A549 (cell line): Measurements from ENCODE around the gene IFI44. TPM values are rescaled to one million over a fixed set of nuclear protein-coding genes. Genes with fewer than 3 reads are reported as not detected.

ENCODE experiments used
- ATAC-seq, 2 experiments: fragments of 200-7000 bp in 1 of 2; fragments of >200 bp in 1 of 2; cut with Nextera tagmentation in 1 of 2; cut with Tn5 transposase in 1 of 2; 3 replicates each; pipeline versions ENCODE4 v1.8.0 to v1.9.1; 2018 to 2020; ENCODE audit warnings: mild to moderate bottlenecking in 1 of 2, moderate library complexity in 1 of 2
- CTCF ChIA-PET: fragments of 300-600 bp; sonication (Branson Sonifier 250); formaldehyde crosslinking; extraction: SDS; loops from one replicate; lab custom pipeline; 2021; ENCODE audit warnings: antibody characterized with exemption, inconsistent platforms; lab: Yijun Ruan, JAX
- POLR2A ChIA-PET: fragments of 350-600 bp; formaldehyde crosslinking; extraction: SDS; loops from one replicate; lab custom pipeline; 2021; ENCODE audit warnings: antibody characterized with exemption, inconsistent platforms; lab: Yijun Ruan, JAX
- DNase-seq, 2 experiments: peaks; one replicate each; pipeline versions ENCODE4 v3.0.0 to v3.0.0-alpha.2; 2011 to 2016; ENCODE audit warnings: low read depth in 1 of 2, low spot score in 1 of 2
- FAIRE-seq: peaks from 2 replicates; lab custom pipeline; 2011; peaks lifted over from hg19 to GRCh38; lab: Jason Lieb, UNC
- H3K27ac ChIP-seq, 2 experiments: fragments of >200 bp; sonication (Bioruptor Twin); formaldehyde crosslinking; 3 replicates each; pipeline ENCODE4 v1.5.1; 2016 to 2017
- H3K4me1 ChIP-seq: fragments of >200 bp; sonication (Bioruptor Twin); formaldehyde crosslinking; 3 replicates; pipeline ENCODE4 v1.6.1; 2016
- H3K4me2 ChIP-seq: fragments of >200 bp; sonication (Bioruptor Twin); formaldehyde crosslinking; 3 replicates; pipeline ENCODE4 v1.6.1; 2016
- H3K4me3 ChIP-seq: fragments of >200 bp; sonication (Bioruptor Twin); formaldehyde crosslinking; 3 replicates; pipeline ENCODE4 v1.5.1; 2016
- H3K9me3 ChIP-seq: fragments of >200 bp; sonication (Bioruptor Twin); formaldehyde crosslinking; 3 replicates; pipeline ENCODE4 v1.6.1; 2016
- CBX8 ChIP-seq: fragments of 200-600 bp; sonication (generic); IDR thresholded peaks from 2 replicates; pipeline ENCODE4 v1.6.1; 2016
- E2F6 ChIP-seq: IDR thresholded peaks from 2 replicates; pipeline ENCODE4 v1.6.1; 2012; ENCODE audit warnings: low read depth, borderline replicate concordance
- FOXS1 ChIP-seq: fragments of 250-450 bp; sonication (Bioruptor Pico); IDR thresholded peaks from 2 replicates; pipeline ENCODE4 v1.5.0; 2020; ENCODE audit warnings: mild to moderate bottlenecking, moderate library complexity
- HEYL ChIP-seq: fragments of 250-450 bp; sonication (Bioruptor Pico); IDR thresholded peaks from 2 replicates; pipeline ENCODE4 v1.8.0; 2021; ENCODE audit warnings: mild to moderate bottlenecking, moderate library complexity
- HOXB5 ChIP-seq: fragments of 250-450 bp; sonication (Bioruptor Pico); IDR thresholded peaks from 2 replicates; pipeline ENCODE4 v1.5.0; 2020; ENCODE audit warnings: mild to moderate bottlenecking, moderate library complexity
- KDM1A ChIP-seq: fragments of 200-600 bp; sonication (generic); IDR thresholded peaks from 2 replicates; pipeline ENCODE4 v1.6.1; 2016; ENCODE audit warnings: low read depth, mild to moderate bottlenecking
- MAFK ChIP-seq: fragments of 450-650 bp; IDR thresholded peaks from 2 replicates; pipeline ENCODE4 v1.6.1; 2014; ENCODE audit not compliant: partially characterized antibody
- NFE2L2 ChIP-seq: fragments of 150-350 bp; conservative IDR thresholded peaks from 2 replicates; pipeline ENCODE4 v1.6.1; 2014; ENCODE audit warnings: low read length
- NPAS2 ChIP-seq: fragments of 250-450 bp; sonication (Bioruptor Pico); IDR thresholded peaks from 2 replicates; pipeline ENCODE4 v1.8.0; 2022; ENCODE audit warnings: mild to moderate bottlenecking, moderate library complexity, borderline replicate concordance
- RAD21 ChIP-seq, 2 experiments: fragments of >200 bp in 1 of 2; sonication (Bioruptor Twin) in 1 of 2; formaldehyde crosslinking in 1 of 2; IDR thresholded peaks in 1 of 2; conservative IDR thresholded peaks in 1 of 2; 2 replicates in 1 of 2; 3 replicates in 1 of 2; pipeline ENCODE4 v1.6.1; 2012 to 2018; ENCODE audit warnings: inconsistent platforms in 1 of 2
- RNF2 ChIP-seq: fragments of 200-600 bp; sonication (generic); IDR thresholded peaks from 2 replicates; pipeline ENCODE4 v1.6.1; 2016; ENCODE audit warnings: low read depth, mild to moderate bottlenecking, antibody characterized with exemption, moderate library complexity, borderline replicate concordance
- SMC3 ChIP-seq: fragments of >200 bp; sonication (Bioruptor Twin); formaldehyde crosslinking; IDR thresholded peaks from 3 replicates; pipeline ENCODE4 v1.6.1; 2018; ENCODE audit warnings: inconsistent platforms
- TP53 ChIP-seq: fragments of 250-450 bp; sonication (Bioruptor Pico); IDR thresholded peaks from 2 replicates; pipeline ENCODE4 v1.5.0; 2021; ENCODE audit warnings: mild to moderate bottlenecking, moderate library complexity
- WGBS: methylation state at CpG from one replicate; pipeline ENCODE4 v1.1.6; 2017; ENCODE audit errors: missing lambda C conversion rate; 5-methylcytosine and 5-hydroxymethylcytosine counted together
- polyA plus RNA-seq, 4 experiments: library from polyadenylated mRNA; depleted of rRNA in 3 of 4; stranded (reverse); fragments of >200 nt; fragmentation: RNase III in 1 of 4; extraction: RNeasy Plus Mini Kit Qiagen cat#74134 plus additional on column Dnase treatment in 1 of 4; gene quantifications; 2 replicates in 3 of 4; 3 replicates in 1 of 4; pipeline ENCODE4 v1.2.3, GENCODE V29; 2011 to 2017
- TF ChIP-seq, protein P1 (sequence below): fragments of >200 bp; sonication (Bioruptor Twin); formaldehyde crosslinking; IDR thresholded peaks from 3 replicates; pipeline ENCODE4 v1.5.1; 2016
- TF ChIP-seq, protein P2 (sequence below): fragments of 150-350 bp; IDR thresholded peaks from 2 replicates; pipeline ENCODE4 v1.6.1; 2014; ENCODE audit warnings: low read depth, mild to moderate bottlenecking, low read length
- TF ChIP-seq, protein P3 (sequence below): IDR thresholded peaks from 2 replicates; pipeline ENCODE4 v1.6.1; 2012

The IFI44 gene
- polyA plus RNA-seq, 2 of the 4 experiments (the other 2 are of a cell fraction), result 0.05 to 0.44 TPM

GRCh38 chr1:78607334-78607927 is 42.2 kb upstream of the IFI44 start:
- DNase-seq (peak; percentile 1 to 13), ATAC-seq (no peak), FAIRE-seq (no peak)
- ChIA-PET CTCF (interaction anchor here (0.6 to 3.0 kb wide), 13 partner anchors 10 to 641 kb away, joined by 3 to 24 read pairs (median 5); no protein-coding TSS in a partner anchor), POLR2A (no interaction called here)
- no peak overlapping the region for H3K27ac ChIP-seq
- 44% methylated on average over 3 of the region's 5 CpGs for WGBS
- no peaks in the 10 kb centered on the region for H3K9me3 ChIP-seq
- no peak overlapping the region for H3K4me3 ChIP-seq
- H3K4me1 ChIP-seq, result no peaks in the 10 kb centered on the region
- no peak overlapping the region for H3K4me2 ChIP-seq
- TF ChIP-seq MAFK (no peak), KDM1A (no peak), NFE2L2 (no peak), RAD21 (conservative IDR thresholded peaks at IDR 0.05 in 1 of 2, IDR thresholded peaks at IDR 0.05 in 1 of 2) (peak; percentile 61 to 65), SMC3 (peak; percentile 54), FOXS1 (no peak), NPAS2 (CRISPR knock-in tag) (no peak)
- TF ChIP-seq, protein P1, sequence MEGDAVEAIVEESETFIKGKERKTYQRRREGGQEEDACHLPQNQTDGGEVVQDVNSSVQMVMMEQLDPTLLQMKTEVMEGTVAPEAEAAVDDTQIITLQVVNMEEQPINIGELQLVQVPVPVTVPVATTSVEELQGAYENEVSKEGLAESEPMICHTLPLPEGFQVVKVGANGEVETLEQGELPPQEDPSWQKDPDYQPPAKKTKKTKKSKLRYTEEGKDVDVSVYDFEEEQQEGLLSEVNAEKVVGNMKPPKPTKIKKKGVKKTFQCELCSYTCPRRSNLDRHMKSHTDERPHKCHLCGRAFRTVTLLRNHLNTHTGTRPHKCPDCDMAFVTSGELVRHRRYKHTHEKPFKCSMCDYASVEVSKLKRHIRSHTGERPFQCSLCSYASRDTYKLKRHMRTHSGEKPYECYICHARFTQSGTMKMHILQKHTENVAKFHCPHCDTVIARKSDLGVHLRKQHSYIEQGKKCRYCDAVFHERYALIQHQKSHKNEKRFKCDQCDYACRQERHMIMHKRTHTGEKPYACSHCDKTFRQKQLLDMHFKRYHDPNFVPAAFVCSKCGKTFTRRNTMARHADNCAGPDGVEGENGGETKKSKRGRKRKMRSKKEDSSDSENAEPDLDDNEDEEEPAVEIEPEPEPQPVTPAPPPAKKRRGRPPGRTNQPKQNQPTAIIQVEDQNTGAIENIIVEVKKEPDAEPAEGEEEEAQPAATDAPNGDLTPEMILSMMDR, result peak; percentile 55

DNA sequence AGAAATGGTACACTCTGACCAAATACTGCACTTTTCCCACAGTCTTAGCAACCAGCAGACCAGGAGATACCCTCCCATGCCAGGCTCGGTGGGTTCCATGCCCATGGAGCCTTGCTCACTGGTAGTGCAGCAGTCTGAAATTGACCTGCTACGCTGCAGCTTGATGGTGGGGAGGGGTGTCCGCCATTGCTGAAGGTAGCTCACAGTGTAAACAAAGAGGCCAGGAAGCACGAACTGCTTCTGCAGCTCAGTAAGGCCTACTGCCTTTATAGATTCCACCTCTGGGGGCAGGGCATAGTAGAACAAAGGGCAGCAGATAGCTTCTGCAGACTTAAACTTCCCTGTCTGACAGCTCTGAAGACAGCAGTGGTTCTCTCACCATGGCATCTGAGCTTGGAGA is 41.7 kb upstream of the IFI44 start:
- no peak for TF ChIP-seq TP53 (CRISPR knock-in tag)
- TF ChIP-seq CBX8, result no peak
- TF ChIP-seq SMC3, result no peak
- TF ChIP-seq, protein P2, sequence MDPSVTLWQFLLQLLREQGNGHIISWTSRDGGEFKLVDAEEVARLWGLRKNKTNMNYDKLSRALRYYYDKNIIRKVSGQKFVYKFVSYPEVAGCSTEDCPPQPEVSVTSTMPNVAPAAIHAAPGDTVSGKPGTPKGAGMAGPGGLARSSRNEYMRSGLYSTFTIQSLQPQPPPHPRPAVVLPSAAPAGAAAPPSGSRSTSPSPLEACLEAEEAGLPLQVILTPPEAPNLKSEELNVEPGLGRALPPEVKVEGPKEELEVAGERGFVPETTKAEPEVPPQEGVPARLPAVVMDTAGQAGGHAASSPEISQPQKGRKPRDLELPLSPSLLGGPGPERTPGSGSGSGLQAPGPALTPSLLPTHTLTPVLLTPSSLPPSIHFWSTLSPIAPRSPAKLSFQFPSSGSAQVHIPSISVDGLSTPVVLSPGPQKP, result no peak
- TF ChIP-seq, all 56 proteins: peak for 0
- Histone ChIP-seq H3K27ac (no peak overlapping the region), H3K9me3 (no peaks in the 10 kb centered on the region), H3K4me2 (no peak overlapping the region), H3K4me1 (no peaks in the 10 kb centered on the region), H3K4me3 (no peak overlapping the region)
- ATAC-seq (no peak), DNase-seq (no peak), FAIRE-seq (no peak)
- ChIA-PET CTCF (interaction anchor here (0.6 to 3.0 kb wide), 13 partner anchors 9 to 641 kb away, joined by 3 to 24 read pairs (median 5); no protein-coding TSS in a partner anchor), POLR2A (no interaction called here)
- 50% methylated on average over 2 of the region's 4 CpGs for WGBS

- ChIA-PET POLR2A (no interaction called here), CTCF (interaction anchor here (0.7 to 2.1 kb wide), 19 partner anchors 9 to 494 kb away, joined by 3 to 14 read pairs (median 4); partner anchors contain the start of gene IFI44)
- peak; percentile 43; the same call in 1 of the 2 replicates for TF ChIP-seq E2F6
- peak; percentile 57 to 67 for TF ChIP-seq RAD21 (conservative IDR thresholded peaks at IDR 0.05 in 1 of 2, IDR thresholded peaks at IDR 0.05 in 1 of 2)
- TF ChIP-seq, protein P1, result peak; percentile 63
- TF ChIP-seq, protein P3, sequence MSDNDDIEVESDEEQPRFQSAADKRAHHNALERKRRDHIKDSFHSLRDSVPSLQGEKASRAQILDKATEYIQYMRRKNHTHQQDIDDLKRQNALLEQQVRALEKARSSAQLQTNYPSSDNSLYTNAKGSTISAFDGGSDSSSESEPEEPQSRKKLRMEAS, result peak; percentile 69
- TF ChIP-seq RNF2, result no peak
- no peak for TF ChIP-seq HOXB5 (CRISPR knock-in tag)
- TF ChIP-seq HEYL, result no peak
- peak; percentile 59 for TF ChIP-seq SMC3
- peak; percentile 81 to 89; a peak in 5 of 6 replicates for ATAC-seq
- peak; percentile 13 to 74 for DNase-seq
- no peak for FAIRE-seq
- peak overlapping the region; percentile 30; the same call in 2 of the 3 replicates for H3K4me2 ChIP-seq
- no peak overlapping the region for H3K27ac ChIP-seq
- 50% methylated on average over 7 of the region's 7 CpGs for WGBS
- no peaks in the 10 kb centered on the region for H3K9me3 ChIP-seq
- H3K4me3 ChIP-seq, result no peak overlapping the region
- H3K4me1 ChIP-seq, result peaks cover 3% of the 10 kb centered on the region; the same call in 1 of the 3 replicates
Measured at GRCh38 chr1:78617615-78618026, 32.0 kb upstream of the IFI44 start.
